ENCODE data around the gene PTPRE.

PTPRE gene

DNA sequence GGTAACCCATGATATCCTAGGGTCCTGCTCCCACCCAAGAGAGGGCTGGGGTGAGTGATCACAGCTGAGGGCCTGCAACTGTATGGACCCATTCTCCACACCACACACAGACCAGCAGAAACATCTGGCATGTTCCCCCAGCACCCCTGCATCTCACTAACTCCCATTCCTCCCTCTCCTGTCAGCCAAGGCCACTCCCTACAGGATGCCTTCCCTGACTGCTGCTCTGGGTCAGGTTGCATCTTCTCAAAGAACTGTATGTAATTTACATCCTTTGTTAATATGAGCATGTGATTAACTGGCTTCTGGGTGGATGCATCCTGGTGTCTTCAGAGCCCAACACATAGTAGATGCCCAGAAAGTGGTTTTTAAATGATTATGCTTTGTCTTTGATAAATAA is 56.2 kb downstream of the PTPRE start:
- H3K4me3 ChIP-seq (ENCODE audit: low read length), result no peak overlapping the region
- DNase-seq (ENCODE audit: low read depth), result no peak
- TF ChIP-seq, protein P1, sequence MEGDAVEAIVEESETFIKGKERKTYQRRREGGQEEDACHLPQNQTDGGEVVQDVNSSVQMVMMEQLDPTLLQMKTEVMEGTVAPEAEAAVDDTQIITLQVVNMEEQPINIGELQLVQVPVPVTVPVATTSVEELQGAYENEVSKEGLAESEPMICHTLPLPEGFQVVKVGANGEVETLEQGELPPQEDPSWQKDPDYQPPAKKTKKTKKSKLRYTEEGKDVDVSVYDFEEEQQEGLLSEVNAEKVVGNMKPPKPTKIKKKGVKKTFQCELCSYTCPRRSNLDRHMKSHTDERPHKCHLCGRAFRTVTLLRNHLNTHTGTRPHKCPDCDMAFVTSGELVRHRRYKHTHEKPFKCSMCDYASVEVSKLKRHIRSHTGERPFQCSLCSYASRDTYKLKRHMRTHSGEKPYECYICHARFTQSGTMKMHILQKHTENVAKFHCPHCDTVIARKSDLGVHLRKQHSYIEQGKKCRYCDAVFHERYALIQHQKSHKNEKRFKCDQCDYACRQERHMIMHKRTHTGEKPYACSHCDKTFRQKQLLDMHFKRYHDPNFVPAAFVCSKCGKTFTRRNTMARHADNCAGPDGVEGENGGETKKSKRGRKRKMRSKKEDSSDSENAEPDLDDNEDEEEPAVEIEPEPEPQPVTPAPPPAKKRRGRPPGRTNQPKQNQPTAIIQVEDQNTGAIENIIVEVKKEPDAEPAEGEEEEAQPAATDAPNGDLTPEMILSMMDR (conservative IDR thresholded peaks at IDR 0.05; ENCODE audit: low read depth, low read length), result no peak

DNA sequence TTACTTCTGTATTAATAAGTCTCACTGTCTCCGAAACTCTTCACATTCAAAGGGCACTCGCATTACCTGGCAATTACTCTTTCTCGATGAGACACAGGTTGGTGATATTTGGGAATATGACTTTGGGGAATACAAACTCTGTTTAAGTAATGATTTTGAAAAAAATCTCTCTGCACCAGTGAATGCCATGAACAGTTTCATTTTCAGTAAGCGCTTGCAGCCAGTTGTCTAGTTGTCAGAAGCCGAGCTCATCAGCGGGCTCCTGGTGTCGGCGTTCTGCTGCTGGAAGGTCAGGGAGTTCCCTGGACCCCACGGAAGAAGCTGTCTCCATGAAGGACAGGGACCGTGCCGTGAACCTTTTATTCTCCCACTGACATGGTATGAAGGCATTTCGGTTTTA is 57.7 kb downstream of the PTPRE start:
- TF ChIP-seq, protein P1 (conservative IDR thresholded peaks at IDR 0.05; ENCODE audit: low read depth, low read length), result no peak
- no peak for DNase-seq (ENCODE audit: low read depth)
- no peak overlapping the region for H3K4me3 ChIP-seq (ENCODE audit: low read length)

DNA sequence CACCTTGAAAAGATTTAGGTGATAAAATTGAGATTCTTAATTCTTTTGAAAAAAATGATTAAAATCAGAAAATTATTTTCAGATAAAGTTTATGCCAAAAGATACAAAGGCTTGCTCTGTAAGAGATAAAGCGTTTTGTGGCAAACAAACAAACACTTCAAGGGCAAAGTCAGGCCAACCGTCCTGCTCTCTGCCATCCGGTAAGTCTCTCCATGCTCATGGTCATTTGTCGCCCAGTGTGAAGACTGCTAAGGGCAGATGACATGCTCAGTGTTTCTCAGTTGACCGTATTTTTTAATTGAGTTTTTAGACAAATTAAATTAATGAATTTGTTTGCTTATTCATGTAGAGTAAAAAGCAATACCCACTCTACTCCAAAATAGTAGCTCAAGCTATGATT is 60.0 kb downstream of the PTPRE start:
- TF ChIP-seq, protein P1 (conservative IDR thresholded peaks at IDR 0.05; ENCODE audit: low read depth, low read length), result no peak
- DNase-seq (ENCODE audit: low read depth), result no peak
- H3K4me3 ChIP-seq (ENCODE audit: low read length), result no peak overlapping the region

DNA sequence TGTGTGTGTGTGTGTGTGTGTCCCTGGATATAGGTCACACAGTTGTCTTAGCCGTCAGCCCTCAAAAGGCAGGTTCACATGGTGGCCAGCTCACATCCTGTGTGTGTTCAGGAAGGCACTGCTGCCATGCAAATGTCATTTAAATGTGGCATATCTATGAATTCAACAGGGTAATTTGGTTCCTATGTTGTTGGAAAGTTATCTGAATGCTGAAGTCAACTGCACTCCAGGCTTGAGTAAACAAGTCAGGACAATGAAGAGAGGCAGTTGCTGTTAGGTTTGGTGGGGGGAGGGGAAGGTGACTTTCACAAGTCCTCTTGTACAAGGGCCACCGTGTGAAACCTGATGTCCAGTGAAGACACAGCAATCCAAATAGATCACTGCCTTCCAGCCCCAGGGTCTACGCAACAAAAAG is 61.1 kb downstream of the PTPRE start:
- TF ChIP-seq, protein P1 (conservative IDR thresholded peaks at IDR 0.05; ENCODE audit: low read depth, low read length), result no peak
- no peak overlapping the region for H3K4me3 ChIP-seq (ENCODE audit: low read length)
- no peak for DNase-seq (ENCODE audit: low read depth)

DNA sequence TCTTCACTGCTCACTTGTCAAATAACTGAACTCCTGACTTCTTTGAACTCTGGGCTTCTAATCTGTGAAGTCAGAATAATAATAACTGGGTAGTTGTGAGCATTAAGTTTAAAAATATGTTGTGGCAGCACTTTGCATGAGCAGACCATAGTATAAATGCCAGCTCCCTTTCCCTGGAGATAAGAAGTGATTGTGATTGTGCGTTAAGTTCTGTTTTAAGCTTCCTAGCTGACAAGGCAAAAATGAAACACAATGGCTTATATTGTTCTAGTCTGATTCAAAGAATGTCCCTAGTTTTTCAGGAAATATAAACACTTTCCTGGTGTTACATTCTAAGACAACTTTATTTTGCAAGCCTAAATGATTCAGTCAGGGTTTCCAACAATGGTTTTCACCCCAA is 61.8 kb downstream of the PTPRE start:
- peak; percentile 77 for DNase-seq (ENCODE audit: low read depth)
- TF ChIP-seq, protein P1 (conservative IDR thresholded peaks at IDR 0.05; ENCODE audit: low read depth, low read length), result no peak
- no peak overlapping the region for H3K4me3 ChIP-seq (ENCODE audit: low read length)

DNA sequence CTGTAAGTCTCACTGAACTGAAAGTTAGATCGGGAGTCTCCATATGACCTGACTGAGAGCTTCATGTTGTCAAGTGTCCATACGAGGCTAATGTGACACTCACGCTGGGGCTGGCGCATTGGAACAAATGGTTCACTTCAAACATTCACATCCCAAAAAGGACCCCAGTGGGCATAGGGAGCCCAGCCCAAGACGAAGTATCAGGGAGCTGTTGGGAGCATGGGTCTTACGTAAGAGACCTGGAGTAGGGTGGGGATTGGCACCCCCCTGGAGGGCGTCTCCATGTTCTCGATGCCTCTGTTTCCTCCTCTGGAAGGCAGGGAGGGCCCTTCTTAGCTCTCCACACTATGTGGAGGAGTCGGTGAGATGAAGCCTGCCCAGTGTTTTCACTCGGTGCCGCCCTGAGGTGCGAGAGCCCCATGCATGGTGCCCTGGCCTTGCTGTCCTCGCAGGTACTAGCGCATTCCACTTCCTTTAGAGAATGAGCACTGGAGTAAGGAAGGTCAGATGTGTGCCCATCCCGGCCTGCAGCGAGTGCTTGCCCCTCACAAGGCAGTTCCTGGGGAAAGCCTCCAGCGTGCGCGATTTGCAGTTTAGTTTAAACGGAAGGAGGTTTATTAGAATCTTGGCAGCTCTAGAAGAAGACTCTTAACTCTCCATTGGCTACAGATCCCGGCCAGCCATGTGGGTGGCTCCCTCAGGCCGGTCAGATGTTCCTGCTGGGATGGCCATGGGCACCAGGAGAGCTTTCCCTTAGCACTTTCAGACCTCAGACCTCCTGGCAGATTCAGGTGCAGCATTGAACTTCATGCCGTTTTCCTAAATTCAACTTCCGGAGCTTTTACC is 64.4 kb downstream of the PTPRE start:
- TF ChIP-seq, protein P1 (conservative IDR thresholded peaks at IDR 0.05; ENCODE audit: low read depth, low read length), result no peak
- no peak overlapping the region for H3K4me3 ChIP-seq (ENCODE audit: low read length)
- DNase-seq (ENCODE audit: low read depth), result no peak

DNA sequence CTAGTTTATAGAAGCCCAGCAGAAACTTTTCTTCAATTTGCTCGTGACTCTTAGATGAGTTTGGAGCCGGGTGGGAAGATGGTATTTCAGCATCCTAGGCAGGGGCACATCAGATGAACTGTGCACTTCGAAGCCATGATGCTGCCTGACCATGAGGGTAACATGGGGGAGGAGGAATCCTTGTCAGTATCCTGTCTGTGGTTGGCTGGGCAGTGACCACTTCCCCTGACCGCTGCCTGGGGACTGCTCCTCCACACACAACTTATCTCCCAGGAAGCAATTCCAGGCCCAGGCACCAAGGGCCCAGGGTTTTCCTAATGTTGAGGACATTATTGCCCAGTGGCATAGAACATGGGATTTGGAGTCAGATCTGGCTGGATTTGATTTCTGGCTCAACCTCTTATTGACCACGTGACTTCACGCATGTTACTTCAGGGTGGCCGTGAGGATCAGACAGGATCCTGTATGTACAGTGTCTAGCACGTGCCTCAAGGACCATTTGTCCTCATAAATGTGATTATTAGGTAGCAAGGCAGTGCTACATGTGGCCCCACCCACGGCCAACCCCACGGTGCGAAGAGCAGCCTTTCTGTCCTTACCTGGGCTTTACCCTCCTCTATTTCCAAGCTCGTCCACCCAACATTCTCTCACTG is 65.2 kb downstream of the PTPRE start:
- TF ChIP-seq, protein P1 (conservative IDR thresholded peaks at IDR 0.05; ENCODE audit: low read depth, low read length), result no peak
- no peak overlapping the region for H3K4me3 ChIP-seq (ENCODE audit: low read length)
- no peak for DNase-seq (ENCODE audit: low read depth)

Measured in retinal pigment epithelial cell (primary cell).